Heart left ventricle (tissue), 13 donors: ENCODE measurements around the gene EDA.

ENCODE experiments used
- CTCF ChIP-seq, 12 donors: fragments of 200-600 bp; sonication (generic) in 4 of 12; IDR thresholded peaks; one replicate each; pipeline versions ENCODE4 v1.5.0 to v1.8.0; 2018 to 2022; ENCODE audit warnings: antibody characterized with exemption in 12 of 12, mild to moderate bottlenecking in 5 of 12
- POLR2A ChIP-seq, 2 donors: fragments of 450-650 bp; IDR thresholded peaks; one replicate each; pipeline ENCODE4 v1.6.1; 2017; ENCODE audit warnings: antibody characterized with exemption in 2 of 2, mild to moderate bottlenecking in 2 of 2, moderate library complexity in 2 of 2
- donor health status: ischemic (EF 13 %, LVEDD 7.1; RV severe dilation, severe dysfunction).
- donor health status: DM: no; HTN: yes; CAD: no.
- donor health status: DM: no; HTN: no; CAD: no.
- donor health status: ischemic (EF 25% LVEDD 6.9; RV normal size, moderate dysfunction).
- donor health status: ischemic (EF 25% LVEDD 5.7; RV mildly dilated, moderate dysfunction).
- donor health status: ischemic (EF 35%, LVEDD 5.7; RV mildly dilated, moderate dysfunction).
- donor health status: nonischemic (EF 11% LVEDD 7.7; RV severe dilation, severe dysfunction).
- donor health status: DM: yes; HTN: yes; CAD: no.
- donor health status: PGD.
- donor health status: ischemic (EF 29% LVEDD 5.4; RV normal size, mild dysfunction).
- donor health status: nonischemic (EF 23%, LVEDD 6.1; RV moderate dilation, normal function).

DNA sequence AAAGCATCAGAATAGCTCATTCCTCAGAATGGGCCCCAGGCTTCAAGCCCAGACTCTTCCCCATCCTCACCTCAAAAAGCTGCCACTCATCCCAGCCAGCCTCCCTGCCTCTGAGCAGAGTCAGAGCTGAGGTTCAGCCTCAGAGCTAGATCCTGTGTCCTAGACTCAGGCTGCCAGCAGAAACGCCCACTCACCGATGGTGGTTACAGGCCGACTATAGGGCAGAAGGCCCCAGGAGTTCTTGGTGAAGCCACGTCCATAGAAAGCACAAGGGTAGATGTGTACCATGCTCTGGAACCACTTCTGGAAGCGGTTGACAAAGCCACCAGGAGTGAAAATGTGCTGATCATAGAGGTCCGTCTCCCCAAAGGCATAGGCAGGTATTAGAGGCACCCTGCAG, 426.1 kb downstream of the EDA start:
- TF ChIP-seq CTCF (IDR thresholded peaks at IDR 0.05), result no peak
- no peak for TF ChIP-seq POLR2A (IDR thresholded peaks at IDR 0.05)
